Activated CD8-positive, alpha-beta memory T cell treated with anti-CD3 and anti-CD28 coated beads for 36 hours (primary cell): ENCODE data around the gene SBSN. TPM values are rescaled to one million over a fixed set of nuclear protein-coding genes. Genes with fewer than 3 reads are reported as not detected.

ENCODE experiments used
- CTCF ChIA-PET: fragments of 350-600 bp; sonication (Branson Sonifier 250); formaldehyde crosslinking; loops from one replicate; lab custom pipeline; 2021; ENCODE audit warnings: antibody characterized with exemption; lab: Charles Lee
- POLR2A ChIA-PET: fragments of 350-600 bp; sonication (Branson Sonifier 250); formaldehyde crosslinking; loops from one replicate; lab custom pipeline; 2021; ENCODE audit warnings: antibody characterized with exemption; lab: Charles Lee
- total RNA-seq, 2 experiments: library from RNA; stranded (reverse); gene quantifications; one replicate each; pipeline ENCODE4 v1.2.3, GENCODE V29; 2021

Gene SBSN
- total RNA-seq, 2 experiments from 2014 or later, result not detected

- ChIA-PET POLR2A (interaction anchor here (0.6 kb wide), 1 partner anchor 31 kb away, joined by 3 read pairs; no protein-coding TSS in a partner anchor), CTCF (interaction anchor here (0.6 to 1.6 kb wide), 2 partner anchors 16 to 36 kb away, joined by 3 read pairs; no protein-coding TSS in a partner anchor)
Measured at GRCh38 chr19:35513628-35514281, 14.4 kb downstream of the SBSN start, which contains the start of gene DMKN. DMKN (minus strand) TSS chr19:35513649; CDS start chr19:35513475, 174 bp downstream.

DNA sequence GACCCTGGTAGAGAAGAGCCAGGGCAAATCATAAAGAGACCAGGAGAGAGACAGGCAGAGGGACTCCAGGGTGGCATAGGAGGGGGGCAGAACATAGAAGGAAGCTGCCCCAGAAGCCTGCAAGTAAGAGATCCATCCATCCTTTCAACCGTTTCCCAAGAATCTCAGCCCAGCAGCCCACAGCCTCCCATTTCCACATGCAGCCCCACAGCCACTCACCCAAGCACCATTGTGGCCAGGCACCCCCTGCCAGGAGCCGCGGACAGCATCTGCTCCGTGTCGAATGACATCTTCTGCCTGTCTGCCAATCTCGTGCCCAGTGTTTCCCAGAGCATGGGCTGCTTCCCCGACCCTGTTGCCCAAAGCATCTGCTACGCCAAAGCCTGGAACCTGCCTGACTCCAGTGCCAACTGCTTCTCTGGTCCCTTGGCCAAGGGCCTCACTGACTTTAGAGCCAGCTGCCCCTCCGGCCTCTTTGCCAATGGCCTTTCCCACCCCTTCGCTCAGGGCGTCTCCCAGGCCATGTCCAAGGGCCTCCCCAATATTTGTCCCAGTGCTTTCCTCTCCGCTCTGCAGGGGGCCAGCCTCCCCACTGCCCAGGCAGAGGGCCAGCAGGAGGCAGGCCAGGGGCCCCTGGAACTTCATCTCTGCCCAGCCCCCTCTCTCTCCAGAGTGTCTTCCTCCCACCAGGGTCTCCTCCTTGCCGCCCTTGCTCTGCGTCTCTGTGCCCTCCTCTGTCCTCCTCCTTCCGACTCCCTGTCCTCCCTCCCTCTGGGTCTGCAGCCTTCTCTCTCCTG, 15.1 kb downstream of the SBSN start:
- ChIA-PET CTCF (interaction anchor here (0.6 kb wide), 2 partner anchors 37 to 68 kb away, joined by 3 read pairs; no protein-coding TSS in a partner anchor), POLR2A (interaction anchor here (0.6 kb wide), 1 partner anchor 31 kb away, joined by 3 read pairs; no protein-coding TSS in a partner anchor)

DNA sequence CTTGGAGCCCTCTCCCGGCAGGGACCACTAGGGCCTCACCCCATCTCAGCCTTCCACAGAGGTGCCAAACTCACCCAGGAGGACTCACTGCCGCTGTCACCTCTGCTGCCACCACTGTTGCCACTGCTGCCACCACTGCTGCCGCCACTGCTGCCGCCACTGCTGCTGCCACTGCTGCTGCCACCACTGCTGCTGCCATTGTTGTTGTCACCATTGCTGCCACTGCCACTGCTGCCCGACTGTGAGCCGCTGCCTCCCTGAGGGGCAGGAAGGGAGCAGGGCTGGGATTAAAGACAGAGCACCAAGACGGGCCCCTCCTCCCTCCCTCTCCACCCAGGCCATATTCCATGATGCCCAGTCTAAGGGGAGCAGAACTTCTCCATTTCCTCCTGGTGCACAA, 16.8 kb downstream of the SBSN start:
- ChIA-PET CTCF (interaction anchor here (1.6 to 2.0 kb wide), 6 partner anchors 25 to 101 kb away, joined by 3 to 10 read pairs (median 6); partner anchors contain the start of gene HAUS5), POLR2A (interaction anchor here (1.0 kb wide), 1 partner anchor 137 kb away, joined by 3 read pairs; the partner anchor contains the start of gene COX6B1)

- POLR2A ChIA-PET, result interaction anchor here (1.0 kb wide), 1 partner anchor 137 kb away, joined by 3 read pairs; the partner anchor contains the start of gene COX6B1
Measured at GRCh38 chr19:35510626-35510964, 17.5 kb downstream of the SBSN start.

DNA sequence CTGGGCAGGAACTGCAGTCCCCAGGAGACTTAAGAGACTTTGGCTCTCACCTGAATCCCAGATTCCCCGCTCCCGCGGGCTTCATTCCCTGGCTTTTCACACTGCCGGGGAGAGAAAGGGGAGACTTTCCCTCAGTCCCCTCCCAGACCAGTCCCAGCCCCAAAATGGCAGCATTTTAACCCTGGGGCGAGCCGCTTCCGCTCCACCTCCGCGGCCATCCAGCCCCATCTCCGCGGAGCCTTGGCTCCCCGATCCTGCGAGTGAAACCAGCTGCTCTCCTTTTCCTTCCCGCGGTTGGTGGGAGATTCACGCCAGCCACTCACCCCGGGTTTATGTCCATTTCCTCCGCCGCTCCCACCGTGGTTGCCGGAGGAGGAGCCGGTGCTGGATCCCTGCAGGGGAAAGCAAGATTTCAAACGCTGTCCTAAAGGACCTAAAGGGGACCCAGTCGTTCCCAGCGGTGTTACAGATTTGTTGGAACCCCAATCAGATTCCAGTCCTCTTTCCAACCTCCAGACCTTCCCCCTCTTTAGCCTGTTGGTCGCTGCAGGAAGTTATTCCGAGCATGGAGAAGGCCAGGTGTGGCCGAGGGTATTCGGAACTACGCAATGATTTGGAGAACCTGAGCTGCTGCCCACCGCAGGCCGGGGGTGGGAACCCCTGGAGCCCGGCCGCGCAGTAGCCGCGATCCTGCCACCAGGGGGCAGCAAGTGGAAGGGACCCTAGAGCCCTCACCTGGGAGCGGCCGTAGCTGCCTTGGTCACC, 18.1 kb downstream of the SBSN start:
- ChIA-PET CTCF (interaction anchor here (0.6 to 2.1 kb wide), 19 partner anchors 15 to 190 kb away, joined by 3 to 12 read pairs (median 3); partner anchors contain the start of genes FFAR1 and HAUS5), POLR2A (no interaction called here)

More at GRCh38 chr19:35510626-35510964, 17.5 kb downstream of the SBSN start:
- CTCF ChIA-PET, result interaction anchor here (0.7 to 2.0 kb wide), 17 partner anchors 15 to 191 kb away, joined by 3 to 12 read pairs (median 3); partner anchors contain the start of genes FFAR1 and HAUS5

DNA sequence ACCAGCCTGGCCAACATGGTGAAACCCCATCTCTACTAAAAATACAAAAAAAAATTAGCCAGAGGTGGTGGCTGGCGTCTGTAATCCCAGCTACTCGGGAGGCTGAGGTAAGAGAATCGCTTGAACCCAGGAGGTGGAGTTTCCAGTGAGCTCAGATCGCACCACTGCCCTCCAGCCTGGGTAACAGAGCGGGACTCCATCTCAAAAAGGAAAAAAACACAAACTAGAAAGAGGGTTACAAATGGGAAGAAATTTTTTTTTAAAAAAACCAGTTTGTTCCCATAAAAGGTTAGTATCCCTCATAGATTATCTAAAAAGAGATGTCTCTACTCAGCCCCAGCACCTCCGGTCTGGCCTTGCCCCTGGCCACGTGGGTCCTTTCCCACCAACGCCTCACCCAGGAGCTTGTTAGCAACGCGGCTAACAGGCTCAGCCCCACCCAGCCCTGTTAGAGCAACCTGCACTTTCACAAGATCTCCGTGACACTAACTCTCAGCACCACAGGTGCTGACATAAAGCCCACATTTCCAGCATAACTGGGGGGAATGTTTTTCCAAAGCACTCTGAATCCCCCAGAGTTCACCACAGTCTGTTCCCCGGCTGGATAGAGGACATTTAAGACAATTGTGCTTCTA, 19.0 kb downstream of the SBSN start:
- ChIA-PET CTCF (interaction anchor here (1.1 to 2.1 kb wide), 7 partner anchors 14 to 189 kb away, joined by 3 to 12 read pairs (median 8); no protein-coding TSS in a partner anchor), POLR2A (no interaction called here)

- POLR2A ChIA-PET, result no interaction called here
- CTCF ChIA-PET, result interaction anchor here (0.6 to 2.1 kb wide), 4 partner anchors 13 to 155 kb away, joined by 4 to 8 read pairs (median 6); no protein-coding TSS in a partner anchor
Measured at GRCh38 chr19:35508129-35508528, 20.0 kb downstream of the SBSN start.

DNA sequence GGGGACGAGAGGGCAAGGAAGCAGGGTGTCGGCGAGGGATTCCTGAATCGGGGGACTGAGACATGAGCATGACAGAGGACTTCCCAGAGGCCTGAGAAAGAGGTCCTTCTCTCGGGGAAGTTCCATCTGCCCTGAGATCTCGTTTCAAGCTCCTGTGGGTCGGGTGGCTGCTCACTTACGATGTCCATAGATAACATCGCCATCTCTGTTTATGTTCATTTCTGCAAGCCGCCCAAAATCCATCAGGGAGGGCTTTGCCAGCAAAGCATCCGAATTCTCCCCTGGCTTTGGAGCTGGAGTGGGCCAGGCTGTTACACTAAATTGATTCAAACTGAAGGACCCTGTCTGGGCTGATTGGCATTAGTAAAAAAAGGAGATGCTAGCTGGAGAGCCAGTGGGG, 20.6 kb downstream of the SBSN start:
- ChIA-PET POLR2A (no interaction called here), CTCF (interaction anchor here (0.6 to 2.0 kb wide), 4 partner anchors 12 to 90 kb away, joined by 3 to 8 read pairs (median 5); no protein-coding TSS in a partner anchor)

DNA sequence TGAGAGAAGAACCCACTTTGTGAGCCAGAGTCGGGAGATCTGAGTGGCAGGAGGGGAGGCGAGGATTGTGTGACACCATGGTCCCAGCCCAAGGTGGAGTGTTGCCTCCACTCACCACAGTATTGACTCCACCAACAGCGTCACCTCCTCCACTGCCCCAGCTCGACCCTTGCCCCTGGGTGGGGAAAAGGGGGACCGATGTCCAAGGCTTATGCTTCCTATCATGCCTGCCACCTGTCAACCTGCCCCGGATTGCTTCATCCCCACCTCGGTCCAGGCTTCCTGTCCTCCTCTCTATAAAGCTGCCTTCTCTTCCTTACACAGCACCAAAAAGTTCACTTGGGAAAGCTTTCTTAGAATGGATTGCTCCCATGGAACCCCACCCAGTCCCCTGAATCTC, 22.1 kb downstream of the SBSN start:
- ChIA-PET POLR2A (no interaction called here), CTCF (interaction anchor here (1.2 to 1.7 kb wide), 4 partner anchors 9 to 153 kb away, joined by 3 to 6 read pairs (median 4); no protein-coding TSS in a partner anchor)

- POLR2A ChIA-PET, result no interaction called here
- CTCF ChIA-PET, result interaction anchor here (1.5 kb wide), 1 partner anchor 34 kb away, joined by 3 read pairs; no protein-coding TSS in a partner anchor
Measured at GRCh38 chr19:35502751-35503150, 25.4 kb downstream of the SBSN start.

DNA sequence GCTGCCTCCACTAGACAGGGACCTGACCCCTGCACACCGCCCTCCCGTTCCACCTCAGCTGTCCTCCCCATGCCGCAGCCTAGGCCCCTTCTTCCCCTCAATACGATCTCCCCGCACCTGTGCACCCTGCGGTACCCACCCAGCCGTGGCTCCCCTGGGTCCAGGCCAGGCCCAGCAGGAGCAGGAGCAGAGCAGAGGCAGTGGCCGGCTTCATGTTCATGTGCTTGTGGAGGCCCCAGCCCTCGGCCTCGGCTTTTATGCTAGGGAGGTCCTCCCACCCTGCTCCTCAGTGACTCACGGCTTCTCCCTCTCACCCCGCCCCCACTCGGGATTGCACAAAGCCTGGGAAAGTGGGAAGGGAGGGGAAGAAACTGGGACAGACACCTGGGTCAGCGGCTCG, 26.4 kb downstream of the SBSN start:
- CTCF ChIA-PET, result no interaction called here
- POLR2A ChIA-PET, result no interaction called here

DNA sequence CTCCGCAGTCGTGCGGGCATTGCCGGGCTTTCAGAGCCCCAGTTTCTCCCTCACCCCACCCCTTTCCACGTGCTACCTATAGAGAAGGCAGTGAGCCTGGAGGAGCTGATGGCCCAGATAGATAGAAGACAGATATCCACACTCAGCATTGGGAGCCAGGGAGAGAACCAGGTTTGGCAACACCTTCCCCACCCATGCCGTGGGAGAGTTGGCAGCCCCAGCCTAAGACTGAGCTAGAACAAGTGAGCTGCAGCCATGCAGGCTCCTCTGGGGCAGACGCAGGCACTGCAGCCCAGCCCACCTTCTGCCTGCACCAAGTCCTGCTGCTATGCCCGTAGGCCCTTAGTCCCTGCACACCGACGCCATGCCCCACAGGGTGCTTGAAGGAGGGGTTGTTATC, 27.5 kb downstream of the SBSN start:
- CTCF ChIA-PET, result no interaction called here
- POLR2A ChIA-PET, result no interaction called here

- ChIA-PET CTCF (no interaction called here), POLR2A (no interaction called here)
Measured at GRCh38 chr19:35498984-35499527, 29.1 kb downstream of the SBSN start.

DNA sequence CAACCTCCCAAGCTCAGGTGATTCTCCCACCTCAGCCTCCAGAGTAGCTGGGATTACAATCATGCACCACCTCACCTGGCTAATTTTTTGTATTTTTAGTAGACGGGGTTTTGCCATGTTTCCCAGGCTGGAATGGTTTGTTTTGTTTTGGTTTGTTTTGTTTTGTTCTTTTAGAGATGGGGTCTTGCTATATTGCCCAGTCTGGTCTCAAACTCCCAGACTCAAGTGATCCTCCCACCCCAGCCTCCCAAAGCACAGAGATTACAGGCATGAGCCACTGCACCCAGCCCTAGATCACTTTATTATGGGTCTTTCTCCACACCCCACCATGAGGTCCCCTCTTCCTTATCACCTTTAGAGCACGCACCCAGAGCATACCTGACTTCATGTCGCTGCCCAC, 29.9 kb downstream of the SBSN start:
- ChIA-PET CTCF (no interaction called here), POLR2A (no interaction called here)

- ChIA-PET CTCF (interaction anchor here (0.6 to 1.0 kb wide), 3 partner anchors 9 to 145 kb away, joined by 3 read pairs; no protein-coding TSS in a partner anchor), POLR2A (no interaction called here)
Measured at GRCh38 chr19:35497406-35497805, 30.7 kb downstream of the SBSN start.

DNA sequence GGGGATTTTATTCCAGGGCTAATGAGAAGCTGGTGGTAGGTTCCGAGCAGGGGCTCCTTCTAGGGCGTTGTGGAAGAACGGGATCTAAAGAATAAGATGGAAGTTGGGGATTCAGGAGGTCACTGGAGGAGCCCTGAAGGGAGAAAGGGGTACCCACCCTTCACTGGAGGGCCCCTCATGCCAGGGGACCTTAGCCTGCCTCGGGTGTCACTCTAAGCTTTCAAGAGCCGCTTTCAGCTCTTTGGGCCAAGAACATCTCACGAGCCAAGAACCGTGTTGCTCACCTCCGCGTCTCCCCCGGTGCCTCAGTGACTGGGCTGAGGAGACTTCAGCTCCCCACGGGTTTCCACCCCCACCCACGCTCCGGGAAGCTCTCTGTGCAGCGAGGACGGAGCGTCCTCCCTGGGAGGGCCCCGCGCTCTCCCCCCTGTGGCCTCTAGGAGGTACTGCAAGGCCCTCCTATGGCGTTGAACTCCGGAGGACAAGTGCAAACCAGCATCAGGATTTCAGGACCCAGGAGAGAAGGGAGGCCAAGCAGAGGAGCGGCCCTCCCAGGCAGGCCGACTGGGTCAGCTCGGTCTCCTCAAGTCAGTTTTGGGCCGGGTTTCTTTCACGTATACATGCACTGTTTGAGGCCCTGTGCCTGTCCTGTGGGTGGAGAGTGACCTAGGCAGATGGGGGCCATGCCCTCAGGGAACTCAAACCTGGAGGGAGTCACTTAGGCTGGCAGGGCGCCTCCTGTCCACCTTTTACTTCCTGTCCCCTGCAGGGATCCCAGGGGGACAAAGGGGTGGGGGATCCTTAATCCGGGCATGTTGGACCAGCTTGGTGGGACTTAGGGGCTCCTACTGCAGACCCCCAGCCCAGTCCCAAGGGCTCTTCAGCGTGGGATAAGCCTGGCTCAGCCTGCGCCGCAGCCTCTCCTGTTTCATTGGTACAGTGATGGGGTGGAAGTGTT, 32.7 kb downstream of the SBSN start:
- CTCF ChIA-PET, result interaction anchor here (0.6 to 1.6 kb wide), 31 partner anchors 8 to 229 kb away, joined by 3 to 21 read pairs (median 4); partner anchors contain the start of gene HAMP
- POLR2A ChIA-PET, result interaction anchor here (0.8 kb wide), 1 partner anchor 190 kb away, joined by 3 read pairs; no protein-coding TSS in a partner anchor

DNA sequence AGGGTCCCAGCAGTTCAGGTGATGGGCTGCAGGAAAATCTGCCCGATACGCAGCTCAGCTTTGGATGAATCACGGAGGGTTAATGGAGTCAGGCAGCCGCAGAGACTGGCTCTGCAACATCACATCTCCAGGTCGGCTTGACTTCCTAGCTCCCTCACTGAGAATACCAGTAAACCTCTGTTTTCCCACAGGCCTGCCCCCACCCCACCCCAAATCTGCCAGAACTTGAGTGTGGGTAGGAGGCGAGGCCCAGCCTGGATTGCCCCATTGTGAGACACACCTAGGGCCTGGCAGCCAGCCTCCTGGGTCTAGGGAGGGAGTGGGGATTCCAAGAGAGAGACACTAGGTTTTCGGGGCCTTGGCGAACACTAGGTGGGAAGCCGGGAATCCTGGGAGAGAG, 34.1 kb downstream of the SBSN start:
- POLR2A ChIA-PET, result no interaction called here
- CTCF ChIA-PET, result no interaction called here
